ENCODE results near the gene SNTG2. TPM values are rescaled to one million over a fixed set of nuclear protein-coding genes. Genes with fewer than 3 reads are reported as not detected.

Gene SNTG2
- total and polyA plus RNA-seq, 2 donors (not counting 1 experiment from before 2014, with no cell fraction given) = 0.06 TPM; not detected in 1

GRCh38 chr2:1223791-1224190, 273.1 kb downstream of the SNTG2 start:
- no peak for DNase-seq (ENCODE audit: low read depth in 2 of 2)
- Histone ChIP-seq H4K20me1 (ENCODE audit: control insufficient read depth, extremely low read depth, insufficient read depth, low read length) (no peaks in the 10 kb centered on the region), H3K79me2 (ENCODE audit: control insufficient read depth, insufficient read depth, low read length) (no peaks in the 10 kb centered on the region), H3K4me1 (ENCODE audit: control insufficient read depth, extremely low read depth, insufficient read depth, low read length) (no peaks in the 10 kb centered on the region), H3K27ac (ENCODE audit: insufficient read depth, low read length) (no peak overlapping the region), H3K9me3 (ENCODE audit: control insufficient read depth, insufficient read depth, low read depth, low read length) (no peaks in the 10 kb centered on the region), H2AFZ (ENCODE audit: low read length) (no peak overlapping the region), H3K9ac (ENCODE audit: insufficient read depth, low read length) (no peak overlapping the region), H3K4me3 (replicated peaks in 1 of 4; ENCODE audit: control extremely low read depth in 1 of 4, insufficient read depth in 1 of 4, low read depth in 3 of 4, low read length in 4 of 4) (no peak overlapping the region), H3K27me3 (ENCODE audit: control insufficient read depth, insufficient read depth, low read length) (no peaks in the 10 kb centered on the region), H3K36me3 (ENCODE audit: control insufficient read depth, insufficient read depth, low read length) (no peaks in the 10 kb centered on the region), H3K4me2 (ENCODE audit: extremely low read depth, insufficient read depth, low read length) (no peak overlapping the region)
- TF ChIP-seq EZH2 (IDR thresholded peaks at IDR 0.05; ENCODE audit: low read length, missing control alignments) (no peak), CTCF (conservative IDR thresholded peaks at IDR 0.05 in 1 of 2, IDR thresholded peaks at IDR 0.05 in 1 of 2; ENCODE audit: low read depth in 1 of 2, low read length in 2 of 2) (no peak)

- DNase-seq (ENCODE audit: low read depth in 2 of 2) = no peak
- Histone ChIP-seq H3K36me3 (ENCODE audit: control insufficient read depth, insufficient read depth, low read length) (no peaks in the 10 kb centered on the region), H3K4me2 (ENCODE audit: extremely low read depth, insufficient read depth, low read length) (no peak overlapping the region), H2AFZ (ENCODE audit: low read length) (no peak overlapping the region), H4K20me1 (ENCODE audit: control insufficient read depth, extremely low read depth, insufficient read depth, low read length) (no peaks in the 10 kb centered on the region), H3K4me1 (ENCODE audit: control insufficient read depth, extremely low read depth, insufficient read depth, low read length) (no peaks in the 10 kb centered on the region), H3K27me3 (ENCODE audit: control insufficient read depth, insufficient read depth, low read length) (no peaks in the 10 kb centered on the region), H3K9me3 (ENCODE audit: control insufficient read depth, insufficient read depth, low read depth, low read length) (no peaks in the 10 kb centered on the region), H3K27ac (ENCODE audit: insufficient read depth, low read length) (no peak overlapping the region), H3K9ac (ENCODE audit: insufficient read depth, low read length) (no peak overlapping the region), H3K4me3 (replicated peaks in 1 of 4; ENCODE audit: control extremely low read depth in 1 of 4, insufficient read depth in 1 of 4, low read depth in 3 of 4, low read length in 4 of 4) (no peak overlapping the region), H3K79me2 (ENCODE audit: control insufficient read depth, insufficient read depth, low read length) (no peaks in the 10 kb centered on the region)
- TF ChIP-seq EZH2 (IDR thresholded peaks at IDR 0.05; ENCODE audit: low read length, missing control alignments) (no peak), CTCF (conservative IDR thresholded peaks at IDR 0.05 in 1 of 2, IDR thresholded peaks at IDR 0.05 in 1 of 2; ENCODE audit: low read depth in 1 of 2, low read length in 2 of 2) (no peak)
Measured at GRCh38 chr2:1224901-1225300, 274.3 kb downstream of the SNTG2 start.

GRCh38 chr2:1226766-1227165, 276.1 kb downstream of the SNTG2 start:
- Histone ChIP-seq H3K4me2 (ENCODE audit: extremely low read depth, insufficient read depth, low read length) (no peak overlapping the region), H4K20me1 (ENCODE audit: control insufficient read depth, extremely low read depth, insufficient read depth, low read length) (no peaks in the 10 kb centered on the region), H3K9me3 (ENCODE audit: control insufficient read depth, insufficient read depth, low read depth, low read length) (no peaks in the 10 kb centered on the region), H2AFZ (ENCODE audit: low read length) (no peak overlapping the region), H3K36me3 (ENCODE audit: control insufficient read depth, insufficient read depth, low read length) (no peaks in the 10 kb centered on the region), H3K4me1 (ENCODE audit: control insufficient read depth, extremely low read depth, insufficient read depth, low read length) (no peaks in the 10 kb centered on the region), H3K9ac (ENCODE audit: insufficient read depth, low read length) (no peak overlapping the region), H3K27me3 (ENCODE audit: control insufficient read depth, insufficient read depth, low read length) (no peaks in the 10 kb centered on the region), H3K27ac (ENCODE audit: insufficient read depth, low read length) (no peak overlapping the region), H3K4me3 (replicated peaks in 1 of 4; ENCODE audit: control extremely low read depth in 1 of 4, insufficient read depth in 1 of 4, low read depth in 3 of 4, low read length in 4 of 4) (no peak overlapping the region), H3K79me2 (ENCODE audit: control insufficient read depth, insufficient read depth, low read length) (no peaks in the 10 kb centered on the region)
- DNase-seq (ENCODE audit: low read depth in 2 of 2) = no peak
- TF ChIP-seq EZH2 (IDR thresholded peaks at IDR 0.05; ENCODE audit: low read length, missing control alignments) (no peak), CTCF (conservative IDR thresholded peaks at IDR 0.05 in 1 of 2, IDR thresholded peaks at IDR 0.05 in 1 of 2; ENCODE audit: low read depth in 1 of 2, low read length in 2 of 2) (no peak)
